Astrocyte (in vitro differentiated cells and primary cell): ENCODE measurements around the gene KCNN4.

Experiments
- CTCF ChIP-seq: IDR thresholded peaks from 2 replicates; pipeline ENCODE4 v1.5.1; 2011; ENCODE audit warnings: low read depth, mild to moderate bottlenecking, inconsistent platforms, low read length, moderate library complexity; ENCODE audit not compliant: insufficient read depth
- EZH2 ChIP-seq: IDR thresholded peaks from 2 replicates; pipeline ENCODE4 v1.6.1; 2012; ENCODE audit warnings: mild to moderate bottlenecking, low read length, inconsistent platforms; ENCODE audit not compliant: insufficient read depth

GRCh38 chr19:43811837-43812236 is 31.1 kb upstream of the KCNN4 start:
- no peak for TF ChIP-seq CTCF
- no peak for TF ChIP-seq EZH2
